SU-DHL-6 (cell line): ENCODE data around the gene NDUFB6.

Experiments
- H2AFZ ChIP-seq: fragments of 200-600 bp; sonication (generic); 2 replicates; pipeline ENCODE4 v1.6.1; 2014; ENCODE audit warnings: low read depth, mild to moderate bottlenecking, moderate library complexity, mixed read lengths, antibody characterized with exemption, low read length; ENCODE audit not compliant: severe bottlenecking
- H3F3A ChIP-seq: fragments of 200-600 bp; shearing (Covaris generic); 2 replicates; pipeline ENCODE4 v1.6.0; 2016; ENCODE audit warnings: antibody characterized with exemption, mild to moderate bottlenecking; ENCODE audit not compliant: insufficient read depth
- H3K27ac ChIP-seq: fragments of 200-600 bp; sonication (generic); 2 replicates; pipeline ENCODE4 v1.5.1; 2016; ENCODE audit warnings: low read depth, mild to moderate bottlenecking, low read length, moderate library complexity, mixed read lengths
- H3K27me3 ChIP-seq: fragments of 200-600 bp; sonication (generic), shearing (Covaris generic); 2 replicates; pipeline ENCODE4 v1.6.0; 2014; ENCODE audit warnings: mild to moderate bottlenecking, low read length
- H3K36me3 ChIP-seq: fragments of 200-600 bp; sonication (generic); 2 replicates; pipeline ENCODE4 v1.6.1; 2014; ENCODE audit warnings: mild to moderate bottlenecking, low read length, mixed read lengths
- H3K4me2 ChIP-seq: fragments of 300-600, 200-600 bp; shearing (Covaris generic), sonication (generic); 2 replicates; pipeline ENCODE4 v1.6.0; 2014; ENCODE audit warnings: low read length, low read depth, mild to moderate bottlenecking; ENCODE audit not compliant: poor library complexity, severe bottlenecking
- H3K4me3 ChIP-seq: fragments of 200-600 bp; sonication (generic); 2 replicates; pipeline ENCODE4 v1.5.1; 2014; ENCODE audit warnings: antibody characterized with exemption, low read length, mild to moderate bottlenecking, mixed read lengths; ENCODE audit not compliant: insufficient read depth, poor library complexity, severe bottlenecking
- H3K79me2 ChIP-seq: fragments of 200-600 bp; sonication (generic); 2 replicates; pipeline ENCODE4 v1.6.1; 2014; ENCODE audit warnings: mild to moderate bottlenecking, low read length, moderate library complexity; ENCODE audit not compliant: insufficient read depth
- H3K9ac ChIP-seq: fragments of 200-600 bp; sonication (generic); 2 replicates; pipeline ENCODE4 v1.7.0; 2014; ENCODE audit warnings: mild to moderate bottlenecking, low read length
- H3K9me2 ChIP-seq: fragments of 200-600 bp; sonication (generic); replicated peaks from 2 replicates; pipeline ENCODE4 v1.6.1; 2014; ENCODE audit warnings: low read length; ENCODE audit not compliant: insufficient read depth
- H3K9me3 ChIP-seq: fragments of 200-600 bp; sonication (generic); 2 replicates; pipeline ENCODE4 v1.6.1; 2014; ENCODE audit warnings: low read length, mixed read lengths; ENCODE audit not compliant: insufficient read depth
- H4K20me1 ChIP-seq: fragments of 200-600 bp; sonication (generic); 2 replicates; pipeline ENCODE4 v1.6.1; 2014; ENCODE audit warnings: low read depth, mild to moderate bottlenecking, antibody characterized with exemption, low read length, moderate library complexity, mixed read lengths
- EZH2phosphoT487 ChIP-seq: fragments of 200-600 bp; sonication (generic), shearing (Covaris generic); conservative IDR thresholded peaks from 2 replicates; pipeline ENCODE4 v1.6.1; 2018; ENCODE audit warnings: mild to moderate bottlenecking, antibody characterized with exemption, low read length, moderate library complexity, mixed read lengths
- TF ChIP-seq, protein P1 (sequence below): fragments of 200-600 bp; sonication (generic); IDR thresholded peaks from one replicate; pipeline ENCODE4 v1.5.1; 2017; ENCODE audit warnings: antibody characterized with exemption, mild to moderate bottlenecking, low read length, moderate library complexity; ENCODE audit not compliant: insufficient read depth, poor library complexity, severe bottlenecking

Gene NDUFB6

DNA sequence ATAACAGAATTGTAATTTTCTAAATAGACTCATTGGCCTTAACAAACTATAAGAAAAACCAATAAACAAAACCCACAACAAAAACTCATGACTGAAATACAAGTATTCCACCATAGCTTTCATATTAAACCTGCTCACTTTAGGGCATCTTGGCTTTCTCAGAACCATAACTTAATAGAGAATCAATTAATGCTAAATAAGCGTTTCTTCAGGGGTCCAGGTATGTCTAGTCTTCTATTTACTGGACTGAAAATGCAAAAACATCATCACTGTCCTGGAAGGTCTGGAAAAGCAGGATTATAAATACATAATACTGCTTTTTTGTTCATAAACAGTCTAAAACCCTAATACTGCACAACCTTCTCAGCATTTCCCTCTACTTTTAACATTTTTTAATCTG, 27.1 kb downstream of the NDUFB6 start:
- H4K20me1 ChIP-seq, result peaks cover 59% of the 10 kb centered on the region

DNA sequence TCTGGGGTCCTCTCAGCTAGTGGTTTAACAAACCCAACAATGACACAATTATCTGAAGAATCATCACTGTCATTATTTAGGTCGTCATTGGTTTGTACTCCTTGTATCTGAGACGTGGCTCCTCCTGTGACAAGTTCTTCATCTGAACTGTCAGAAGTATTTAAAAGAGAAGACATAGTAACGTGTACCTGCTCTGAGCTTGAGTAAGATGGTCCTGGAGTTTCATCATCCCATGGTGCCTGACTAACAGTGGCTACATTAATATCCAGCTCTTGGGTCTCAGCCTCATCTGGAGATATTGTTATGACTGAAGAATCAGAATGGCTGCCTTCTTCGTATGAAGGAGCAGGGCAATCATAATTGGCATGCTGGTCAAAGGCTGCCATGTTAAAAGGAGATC, 29.9 kb downstream of the NDUFB6 start:
- Histone ChIP-seq H3K9me3 (no peaks in the 10 kb centered on the region), H3K27ac (no peak overlapping the region), H3K9me2 (no peaks in the 10 kb centered on the region), H3K79me2 (peaks cover 80% of the 10 kb centered on the region), H3K4me3 (no peak overlapping the region), H3K9ac (no peak overlapping the region), H3K4me2 (no peak overlapping the region), H3F3A (no peaks in the 10 kb centered on the region), H4K20me1 (peaks cover 45% of the 10 kb centered on the region), H2AFZ (no peak overlapping the region), H3K27me3 (no peaks in the 10 kb centered on the region), H3K36me3 (peaks cover 37% of the 10 kb centered on the region; the same call in 1 of the 2 replicates)
- TF ChIP-seq EZH2phosphoT487, result no peak
- TF ChIP-seq, protein P1, sequence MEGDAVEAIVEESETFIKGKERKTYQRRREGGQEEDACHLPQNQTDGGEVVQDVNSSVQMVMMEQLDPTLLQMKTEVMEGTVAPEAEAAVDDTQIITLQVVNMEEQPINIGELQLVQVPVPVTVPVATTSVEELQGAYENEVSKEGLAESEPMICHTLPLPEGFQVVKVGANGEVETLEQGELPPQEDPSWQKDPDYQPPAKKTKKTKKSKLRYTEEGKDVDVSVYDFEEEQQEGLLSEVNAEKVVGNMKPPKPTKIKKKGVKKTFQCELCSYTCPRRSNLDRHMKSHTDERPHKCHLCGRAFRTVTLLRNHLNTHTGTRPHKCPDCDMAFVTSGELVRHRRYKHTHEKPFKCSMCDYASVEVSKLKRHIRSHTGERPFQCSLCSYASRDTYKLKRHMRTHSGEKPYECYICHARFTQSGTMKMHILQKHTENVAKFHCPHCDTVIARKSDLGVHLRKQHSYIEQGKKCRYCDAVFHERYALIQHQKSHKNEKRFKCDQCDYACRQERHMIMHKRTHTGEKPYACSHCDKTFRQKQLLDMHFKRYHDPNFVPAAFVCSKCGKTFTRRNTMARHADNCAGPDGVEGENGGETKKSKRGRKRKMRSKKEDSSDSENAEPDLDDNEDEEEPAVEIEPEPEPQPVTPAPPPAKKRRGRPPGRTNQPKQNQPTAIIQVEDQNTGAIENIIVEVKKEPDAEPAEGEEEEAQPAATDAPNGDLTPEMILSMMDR, result no peak

More for the DNA sequence above, 27.1 kb downstream of the NDUFB6 start:
- no peaks in the 10 kb centered on the region for H3K9me3 ChIP-seq
- H3K9ac ChIP-seq, result no peak overlapping the region
- no peak overlapping the region for H3K4me3 ChIP-seq
- no peaks in the 10 kb centered on the region for H3K27me3 ChIP-seq
- no peak overlapping the region for H3K27ac ChIP-seq
- TF ChIP-seq EZH2phosphoT487, result no peak
- TF ChIP-seq, protein P1, result no peak
- H3K79me2 ChIP-seq, result peaks cover 95% of the 10 kb centered on the region
- H2AFZ ChIP-seq, result no peak overlapping the region
- H3K36me3 ChIP-seq, result peaks cover 31% of the 10 kb centered on the region; the same call in 1 of the 2 replicates
- peak overlapping the region; percentile 2 for H3K4me2 ChIP-seq
- H3F3A ChIP-seq, result no peaks in the 10 kb centered on the region
- H3K9me2 ChIP-seq, result no peaks in the 10 kb centered on the region

DNA sequence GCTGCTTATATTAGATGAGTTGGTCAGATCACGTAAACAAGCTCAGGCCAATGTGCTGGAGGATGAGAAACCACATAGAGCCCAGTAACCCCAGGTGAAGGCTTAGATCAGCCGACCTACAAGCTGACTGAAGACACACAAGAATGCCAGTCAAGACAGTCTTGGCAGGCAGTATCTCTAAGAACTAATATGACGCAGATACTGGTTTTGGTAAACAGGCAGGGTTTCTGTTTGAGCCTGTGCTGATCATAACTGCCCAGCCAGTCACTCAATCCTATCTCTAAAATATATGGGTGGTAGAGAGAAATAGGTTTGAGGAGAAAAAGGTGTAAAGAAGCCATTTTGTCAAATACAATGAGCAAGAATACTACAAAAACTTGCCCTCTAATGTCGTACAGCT, 39.1 kb downstream of the NDUFB6 start:
- no peak overlapping the region for H3K27ac ChIP-seq
- no peaks in the 10 kb centered on the region for H3K9me2 ChIP-seq
- TF ChIP-seq, protein P1, result no peak
- no peak overlapping the region for H3K4me3 ChIP-seq
- H3F3A ChIP-seq, result no peaks in the 10 kb centered on the region
- H3K36me3 ChIP-seq, result peaks cover 5% of the 10 kb centered on the region
- H3K4me2 ChIP-seq, result no peak overlapping the region
- H3K9ac ChIP-seq, result no peak overlapping the region
- H3K27me3 ChIP-seq, result no peaks in the 10 kb centered on the region
- no peak overlapping the region for H2AFZ ChIP-seq
- H3K9me3 ChIP-seq, result no peaks in the 10 kb centered on the region
- no peaks in the 10 kb centered on the region for H3K79me2 ChIP-seq
- H4K20me1 ChIP-seq, result no peaks in the 10 kb centered on the region
